Left forelimb (tissue), 1 donor: Measurements from ENCODE around the gene SYK.
"Not testable (repeated sequence)": the region's sequence is repeated elsewhere in the genome, so short reads cannot be mapped to it uniquely, and the experiment has no call there.

Experiments used
- DNase-seq: peaks from one replicate; pipeline ENCODE4 v3.0.0-alpha.2; 2018; ENCODE audit warnings: low spot score

The SYK gene

GRCh38 chr9:90880669-90881068 lies 79.0 kb downstream of the SYK start:
- DNase-seq = no peak

DNA sequence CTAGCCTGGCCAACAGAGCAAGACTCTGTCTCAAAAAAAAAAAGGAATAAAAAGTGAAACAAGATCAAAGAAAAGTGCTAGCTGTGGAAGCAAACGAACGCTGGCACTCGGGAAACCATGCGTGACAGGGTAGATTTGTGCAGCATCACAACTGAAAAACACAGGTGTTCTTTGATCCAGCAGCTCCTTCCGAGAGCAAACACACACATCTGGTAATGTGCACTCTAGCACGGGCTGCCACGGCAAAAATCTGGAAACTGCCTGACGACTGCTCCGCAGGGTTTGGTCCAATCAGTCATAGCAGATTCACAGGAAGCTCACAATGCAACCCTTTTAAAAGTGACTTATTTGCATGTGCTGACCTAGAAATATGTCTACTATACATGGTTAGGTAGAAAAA lies 80.0 kb downstream of the SYK start:
- no peak for DNase-seq

DNA sequence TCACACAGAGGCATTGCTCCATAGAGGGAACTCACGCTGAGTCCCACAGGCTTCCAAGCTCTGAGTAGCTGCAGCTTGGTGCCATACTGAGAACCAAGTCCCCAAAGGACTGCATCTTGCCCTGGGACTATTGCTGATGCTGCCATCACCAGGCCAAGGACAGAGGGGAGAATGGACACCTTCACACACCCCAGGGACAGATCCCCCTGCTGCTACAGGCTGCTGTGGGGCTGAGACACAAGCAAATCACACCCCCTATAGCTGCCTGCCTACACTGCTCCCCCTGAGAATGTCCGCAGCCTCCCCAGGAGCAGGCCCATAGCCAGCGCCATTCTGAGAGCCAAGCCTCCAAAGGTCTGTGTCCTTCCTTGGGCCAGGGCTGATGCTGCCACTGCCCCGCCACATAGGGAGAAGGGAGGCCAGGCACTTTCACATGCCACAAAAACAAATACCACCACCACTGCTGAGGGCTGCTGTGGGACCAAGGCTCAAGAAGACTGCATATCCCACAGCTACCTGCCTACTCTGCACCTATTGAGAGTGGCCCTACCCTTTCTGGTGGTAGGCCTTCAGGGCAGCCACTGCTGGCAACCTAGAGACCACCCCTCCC lies 81.5 kb downstream of the SYK start:
- DNase-seq = no peak

DNA sequence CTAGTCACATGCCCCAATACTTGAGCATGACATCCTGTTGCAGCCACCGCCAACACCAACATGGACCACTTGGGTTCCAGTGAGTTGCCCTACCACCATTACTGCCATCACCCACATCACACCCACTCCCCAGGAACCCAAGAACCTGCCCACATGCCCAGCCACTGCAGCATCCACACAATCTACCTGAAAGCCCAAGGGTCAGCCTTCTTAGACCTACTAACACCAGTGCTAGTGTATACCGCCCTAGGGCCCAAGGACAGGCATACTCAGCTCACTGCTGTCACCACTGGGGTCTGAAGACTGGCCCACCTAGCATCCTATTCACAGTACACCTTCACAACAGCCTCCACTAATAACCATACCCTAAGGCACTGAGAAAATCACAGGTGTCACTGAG lies 82.0 kb downstream of the SYK start:
- DNase-seq = no peak

GRCh38 chr9:90884178-90884577 lies 82.6 kb downstream of the SYK start:
- no peak for DNase-seq

DNA sequence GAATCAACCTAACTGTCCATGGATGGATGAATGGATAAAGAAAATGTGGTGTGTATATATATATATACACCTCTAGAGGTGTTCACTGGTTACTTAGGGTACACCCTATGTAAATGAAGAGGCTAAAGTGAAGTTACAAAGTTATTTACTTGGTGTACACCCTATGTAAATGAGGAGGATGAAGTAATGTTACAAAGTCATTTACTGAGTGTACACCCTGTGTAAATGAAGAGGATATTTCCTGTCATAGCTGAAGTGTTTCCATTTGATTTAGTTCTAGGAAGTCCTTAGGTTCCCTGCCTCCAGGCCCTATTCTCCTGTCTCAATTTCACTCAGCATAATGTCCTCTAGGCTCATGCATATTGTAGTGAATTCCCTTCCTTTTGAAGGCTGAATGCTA lies 85.2 kb downstream of the SYK start:
- not testable (repeated sequence) for DNase-seq

DNA sequence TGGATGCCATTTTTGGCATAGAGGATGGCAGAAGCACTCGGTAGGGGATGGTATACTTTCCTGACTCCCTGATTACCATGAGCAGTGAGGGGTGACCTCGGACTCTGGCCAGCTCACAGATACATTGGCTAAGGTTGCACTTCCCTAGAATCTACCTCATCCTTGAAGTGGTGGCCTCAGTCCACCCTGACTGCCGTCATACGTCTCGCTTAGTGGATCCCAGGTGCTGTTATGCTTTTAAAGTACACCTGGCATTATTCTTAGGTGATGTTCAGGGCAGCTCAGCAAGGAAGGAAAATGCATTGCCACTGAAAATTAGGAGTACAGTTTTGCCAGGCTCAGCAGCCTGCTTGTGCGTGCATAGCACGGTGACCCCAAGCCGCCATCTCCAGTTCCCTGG lies 87.3 kb downstream of the SYK start:
- DNase-seq = no peak

DNA sequence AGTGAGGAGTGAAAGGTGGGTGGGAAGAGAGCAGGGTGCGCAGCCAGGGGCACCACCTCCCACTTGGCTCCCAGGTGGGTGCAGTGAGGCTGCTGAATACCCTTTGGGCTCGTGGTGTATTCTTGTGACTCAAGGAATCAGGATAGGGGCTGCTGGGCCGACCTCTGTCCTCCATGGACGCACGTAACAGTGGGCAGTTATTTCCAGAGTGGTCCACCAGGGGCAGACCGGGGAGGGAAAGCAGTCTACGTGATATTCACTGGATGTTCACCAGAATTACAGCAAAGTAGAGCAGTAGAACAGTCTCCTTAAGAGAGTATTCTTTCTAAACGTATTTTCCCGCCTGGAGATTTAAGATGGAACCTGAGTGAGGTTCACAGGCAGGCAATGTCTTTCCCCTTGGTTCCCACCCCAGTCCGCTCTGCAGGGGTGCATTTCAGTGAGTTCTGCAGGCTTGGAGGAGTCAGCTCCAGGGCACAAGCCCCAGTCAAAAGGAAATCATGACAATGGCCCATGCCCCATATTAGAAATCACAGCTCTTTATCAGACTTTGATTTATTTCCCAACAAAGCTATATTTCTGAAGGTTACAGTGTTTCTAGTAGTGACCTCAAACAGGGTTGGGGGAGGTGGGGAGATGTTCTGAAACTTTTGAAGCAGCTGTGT lies 88.7 kb downstream of the SYK start:
- DNase-seq = no peak

DNA sequence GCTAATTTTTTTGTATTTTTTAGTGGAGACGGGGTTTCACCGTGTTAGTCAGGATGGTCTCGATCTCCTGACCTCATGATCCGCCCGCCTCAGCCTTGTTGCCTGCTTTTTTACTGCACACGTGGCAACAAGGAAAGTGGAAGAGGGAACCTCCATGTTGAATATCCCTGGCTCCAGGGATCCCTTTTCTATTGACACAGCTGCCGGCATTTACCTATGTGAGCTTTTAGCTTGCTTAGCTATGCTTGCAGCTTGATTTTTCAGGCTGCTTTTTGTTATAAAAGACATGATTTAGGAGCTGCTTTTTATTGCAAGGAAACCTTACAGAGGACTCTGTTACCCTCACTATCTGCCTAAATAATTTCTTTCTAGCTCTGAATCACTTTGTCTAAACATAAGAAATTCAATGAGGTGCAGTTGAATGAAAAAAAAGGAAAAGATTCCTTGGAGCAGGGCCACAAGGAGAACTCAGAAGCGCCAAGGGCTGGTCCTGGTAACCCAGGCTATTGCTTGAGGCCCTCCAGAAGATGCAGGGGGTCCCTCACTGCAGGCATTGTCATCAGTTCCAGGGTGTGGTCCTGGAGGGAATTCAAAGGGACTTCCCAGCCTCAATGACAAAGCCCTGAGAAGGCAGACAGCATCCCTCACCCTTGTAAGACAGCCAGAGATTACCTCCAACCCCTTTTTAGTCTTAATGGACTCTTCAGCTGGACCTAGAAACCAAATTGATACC lies 89.9 kb downstream of the SYK start:
- no peak for DNase-seq

- DNase-seq = no peak
These were observed 91.3 kb downstream of the SYK start for GRCh38 chr9:90892918-90893317.

DNA sequence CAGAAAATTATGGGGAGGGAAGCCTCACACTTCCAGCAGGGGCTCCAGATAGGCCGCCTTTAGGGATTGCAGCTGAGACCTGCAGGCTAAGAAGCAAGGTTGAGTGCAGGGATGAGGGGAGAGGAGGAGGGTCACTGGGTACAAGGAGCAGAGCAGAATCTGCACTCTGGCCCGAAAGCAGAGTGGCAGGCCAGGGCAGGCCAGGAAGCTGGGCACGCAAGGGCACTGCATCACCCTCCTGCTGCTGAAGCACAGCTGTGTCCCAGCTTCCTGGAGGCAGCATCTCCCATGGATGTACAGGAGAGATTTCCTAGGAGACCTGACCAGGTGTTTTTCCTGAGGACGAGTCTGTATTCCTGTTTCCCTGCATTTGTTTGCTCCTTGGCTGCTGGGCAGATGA lies 92.1 kb downstream of the SYK start:
- no peak for DNase-seq

DNA sequence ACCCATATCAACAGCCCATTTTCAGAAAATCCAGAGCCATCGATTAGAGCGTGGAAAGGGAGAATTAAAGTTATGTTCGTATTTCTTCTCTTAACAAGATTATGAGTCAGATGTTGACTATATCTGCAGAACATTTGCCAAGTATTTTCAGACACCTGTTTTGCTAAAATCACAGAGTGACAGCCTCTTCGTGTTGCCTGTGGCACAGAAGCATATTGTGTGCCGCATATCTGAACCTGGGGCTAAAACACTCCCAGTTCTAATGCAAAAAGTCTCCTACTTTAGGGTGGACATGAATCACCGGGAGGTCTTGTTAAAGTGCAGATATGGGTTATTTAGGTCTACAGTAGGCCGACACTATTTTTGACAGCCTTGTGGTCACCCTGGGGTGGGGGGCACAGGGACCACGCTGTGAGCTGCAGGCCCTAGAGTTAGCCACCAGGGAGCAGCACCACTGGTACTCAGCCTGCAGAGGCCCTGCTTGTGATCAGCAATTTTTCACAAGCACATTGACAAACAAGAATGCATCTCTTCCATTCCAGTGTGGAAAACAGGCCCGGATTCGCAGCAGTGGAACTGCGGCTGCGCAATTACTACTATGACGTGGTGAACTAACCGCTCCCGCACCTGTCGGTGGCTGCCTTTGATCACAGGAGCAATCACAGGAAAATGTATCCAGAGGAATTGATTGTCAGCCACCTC lies 93.5 kb downstream of the SYK start:
- DNase-seq = no peak

- no peak for DNase-seq
These were observed 94.2 kb downstream of the SYK start for GRCh38 chr9:90895786-90896185.

GRCh38 chr9:90896231-90896630 lies 94.6 kb downstream of the SYK start:
- no peak for DNase-seq

DNA sequence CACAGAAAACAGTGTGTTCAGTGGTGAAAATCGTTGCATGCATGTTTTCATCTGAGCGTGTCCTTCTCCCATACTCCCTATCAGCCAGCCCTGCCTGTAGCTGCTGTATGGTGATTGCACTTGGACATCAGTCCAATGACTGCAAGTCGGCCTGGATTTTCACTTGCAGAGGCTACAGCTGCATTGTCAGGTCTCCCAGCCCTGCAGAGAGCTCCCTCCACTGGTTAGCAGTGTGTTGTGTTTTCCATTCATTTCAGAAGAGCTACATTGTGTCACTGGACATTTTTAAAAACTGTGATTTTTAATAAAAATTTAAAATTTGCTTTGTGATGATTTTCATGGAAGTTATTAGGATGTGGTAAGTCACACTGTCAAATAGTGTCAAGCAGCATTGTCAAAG lies 96.6 kb downstream of the SYK start:
- no peak for DNase-seq

- DNase-seq = no peak
These were observed 97.7 kb downstream of the SYK start for GRCh38 chr9:90899287-90899686.

DNA sequence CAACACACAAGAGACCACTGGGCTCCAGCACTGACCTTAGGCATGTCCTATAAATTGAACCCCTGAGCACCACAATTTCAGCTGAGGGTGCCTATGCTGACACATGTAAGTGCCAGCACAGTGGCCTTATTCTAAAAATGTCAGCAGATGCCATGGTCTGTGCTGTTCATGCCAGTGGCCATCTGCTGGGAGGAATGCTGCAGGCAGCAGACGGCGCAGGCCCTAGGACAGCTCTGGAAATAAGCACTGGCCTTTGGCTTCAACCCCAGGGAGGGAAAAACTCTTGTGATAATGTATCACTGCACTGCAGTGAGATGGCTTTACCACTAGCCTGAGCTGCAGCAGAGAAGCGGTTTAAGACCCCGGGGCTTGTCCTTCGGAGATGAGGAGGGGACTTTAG lies 98.5 kb downstream of the SYK start:
- no peak for DNase-seq

- no peak for DNase-seq
These were observed 100.3 kb downstream of the SYK start for GRCh38 chr9:90901933-90902332.

DNA sequence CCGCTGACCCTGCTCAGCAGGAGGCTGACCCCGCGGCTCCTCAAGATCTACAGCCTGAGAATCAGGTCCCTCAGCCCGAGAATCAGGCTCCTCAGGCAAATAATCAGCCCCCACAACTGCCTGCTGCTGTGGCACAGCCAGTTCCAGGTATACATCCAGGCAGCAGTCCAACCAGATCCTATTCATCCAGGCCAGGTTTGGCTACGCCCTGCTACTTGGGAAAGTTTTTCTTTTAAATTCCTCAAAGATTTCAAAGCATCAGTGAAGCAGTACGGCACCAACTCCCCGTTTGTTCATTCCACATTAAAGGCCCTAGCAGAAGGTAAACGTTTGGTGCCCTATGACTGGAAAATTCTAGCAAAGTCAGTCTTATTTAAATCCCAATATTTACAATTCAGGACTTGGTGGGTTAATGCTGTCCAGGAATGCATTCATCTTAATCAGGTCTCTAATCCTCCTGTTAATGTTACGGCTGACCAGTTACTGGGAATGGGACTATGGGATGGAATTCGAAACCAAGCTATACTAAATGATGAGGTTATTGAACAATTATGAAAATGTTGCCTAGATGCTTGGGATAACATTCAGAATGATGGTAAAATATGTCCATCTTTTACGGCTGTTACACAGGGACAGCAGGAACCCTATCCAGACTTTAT lies 102.3 kb downstream of the SYK start:
- DNase-seq = no peak

GRCh38 chr9:90904706-90905478 lies 103.3 kb downstream of the SYK start:
- DNase-seq = no peak

DNA sequence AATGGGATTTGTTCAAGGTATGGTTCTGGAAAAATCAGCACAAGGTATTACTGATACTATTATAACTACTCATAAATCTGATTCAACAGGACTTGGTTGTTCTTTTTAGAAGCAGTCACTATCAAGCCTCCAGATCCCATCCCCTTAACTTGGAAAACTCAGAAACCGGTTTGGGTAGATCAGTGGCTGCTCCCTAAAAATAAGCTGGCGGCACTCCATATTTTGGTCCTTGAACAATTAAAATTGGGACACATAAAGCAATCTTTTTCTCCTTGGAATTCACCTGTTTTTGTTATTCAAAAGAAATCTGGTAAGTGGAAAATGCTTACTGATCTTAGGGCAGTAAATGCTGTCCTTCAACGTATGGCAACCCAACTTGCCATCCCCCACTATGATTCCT lies 104.2 kb downstream of the SYK start:
- no peak for DNase-seq
